Left hindlimb (tissue), 1 donor: ENCODE data around the gene PTGER2.
A peak's percentile ranks its signal among the peaks of the same experiment; 100 is the strongest.

Experiments used
- DNase-seq: peaks from one replicate; pipeline ENCODE4 v3.0.0-alpha.2; 2018

The PTGER2 gene

DNA sequence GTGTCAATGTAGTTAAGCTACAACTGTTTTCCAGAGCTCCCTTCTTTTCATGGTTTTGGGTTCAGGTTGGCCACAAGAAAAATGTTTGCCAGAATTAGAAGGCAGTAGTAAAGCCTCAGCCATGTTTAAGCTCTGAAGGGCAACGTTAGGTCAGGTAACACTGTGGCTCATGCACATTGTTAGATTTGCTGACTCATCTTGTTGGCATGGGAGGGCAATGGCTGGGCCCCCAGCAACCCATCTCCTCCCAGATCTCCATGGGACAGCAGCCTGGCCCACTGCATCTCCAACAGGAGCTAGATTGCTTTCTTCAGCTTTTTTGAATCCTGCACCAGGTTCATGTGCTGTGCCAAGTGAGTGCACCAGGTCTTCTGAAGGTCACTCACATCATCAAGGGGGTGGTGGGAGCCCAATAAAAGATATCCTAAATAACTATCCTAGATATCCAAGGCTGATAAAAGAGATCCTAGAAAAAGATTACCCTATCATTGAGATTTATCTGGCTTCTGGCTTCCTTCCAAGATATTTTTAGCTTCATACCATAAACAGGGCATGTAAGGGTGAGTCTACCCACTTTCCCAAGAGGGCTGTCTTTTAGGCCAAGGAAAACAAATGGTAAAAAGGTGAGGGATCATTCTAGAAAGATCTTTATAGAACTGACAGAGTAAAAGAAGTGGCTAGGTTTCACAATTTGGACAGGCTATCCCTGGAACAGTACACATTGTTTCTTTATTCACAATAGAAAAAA lies 28.9 kb downstream of the PTGER2 start:
- DNase-seq: no peak

DNA sequence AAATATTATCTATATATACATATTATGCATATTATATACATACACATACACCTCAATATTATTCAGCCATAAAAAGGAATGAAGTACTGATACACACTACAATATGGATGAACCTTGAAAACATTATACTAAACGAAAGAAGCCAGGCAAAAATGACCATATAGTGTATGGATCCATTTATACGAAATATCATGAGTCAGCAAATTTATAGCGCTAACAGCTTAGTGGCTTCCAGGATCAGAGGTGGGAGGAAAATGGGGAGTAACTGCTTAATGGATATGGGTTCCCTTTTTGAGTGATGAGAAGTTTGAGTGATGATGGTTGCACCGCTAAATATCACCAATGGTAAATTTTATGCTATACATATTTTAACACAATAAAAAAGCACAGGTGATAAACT lies 32.7 kb downstream of the PTGER2 start:
- DNase-seq: no peak

DNA sequence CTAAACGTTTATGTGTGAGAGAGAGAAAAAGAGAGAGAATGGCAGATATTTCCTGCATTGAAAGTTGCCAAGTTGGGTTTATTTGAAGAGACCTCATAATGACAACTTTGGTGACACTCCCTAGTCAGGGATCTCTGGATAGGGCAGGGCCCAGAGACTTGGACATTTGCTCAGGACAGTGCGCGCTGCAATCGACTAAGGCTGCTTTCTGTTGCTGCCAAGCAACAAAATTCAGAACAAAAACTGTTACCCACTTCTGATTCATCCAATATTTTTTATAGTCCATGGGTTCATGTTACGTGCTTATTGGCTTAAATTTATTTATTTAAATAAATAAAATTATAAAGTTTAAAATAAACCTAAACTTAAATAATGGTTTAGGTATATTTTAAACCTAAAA lies 34.2 kb downstream of the PTGER2 start:
- no peak for DNase-seq

DNA sequence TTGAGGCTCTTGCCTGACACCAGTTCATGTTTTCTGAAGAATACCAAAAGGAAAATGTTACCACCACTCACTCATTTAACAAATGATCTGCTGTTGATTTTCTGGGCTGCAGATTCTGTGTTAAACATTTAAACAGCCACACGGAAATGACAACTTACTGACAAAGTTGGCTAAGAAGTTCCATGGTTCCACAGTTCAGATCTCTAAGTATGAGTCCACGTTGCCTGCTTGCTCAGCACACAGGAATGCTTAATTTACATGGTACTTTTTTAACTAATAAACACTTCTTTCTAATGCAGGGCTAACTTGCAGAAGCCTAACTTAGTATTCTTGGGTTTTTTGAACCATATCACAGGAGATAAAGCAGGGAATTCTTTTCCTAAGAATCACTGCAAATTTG lies 34.7 kb downstream of the PTGER2 start:
- DNase-seq: no peak

DNA sequence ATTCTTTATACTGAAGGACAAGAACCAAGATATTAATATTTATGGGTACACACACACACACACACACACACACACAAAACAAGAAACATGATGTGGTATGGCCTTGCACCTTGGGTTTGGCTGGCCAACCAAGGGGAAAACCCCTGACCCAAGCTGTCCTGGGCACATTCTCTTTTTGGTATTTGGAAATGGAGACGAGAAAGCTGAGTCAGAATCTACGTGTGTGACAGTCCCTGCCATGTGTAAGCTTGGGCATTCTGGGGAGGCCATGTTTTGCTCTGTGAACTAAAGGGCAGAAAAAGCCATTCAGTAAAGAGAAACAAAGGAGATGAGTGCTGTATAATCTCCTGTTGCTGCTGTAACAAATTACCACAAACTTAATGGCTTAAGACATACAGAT lies 35.6 kb downstream of the PTGER2 start:
- DNase-seq: no peak

DNA sequence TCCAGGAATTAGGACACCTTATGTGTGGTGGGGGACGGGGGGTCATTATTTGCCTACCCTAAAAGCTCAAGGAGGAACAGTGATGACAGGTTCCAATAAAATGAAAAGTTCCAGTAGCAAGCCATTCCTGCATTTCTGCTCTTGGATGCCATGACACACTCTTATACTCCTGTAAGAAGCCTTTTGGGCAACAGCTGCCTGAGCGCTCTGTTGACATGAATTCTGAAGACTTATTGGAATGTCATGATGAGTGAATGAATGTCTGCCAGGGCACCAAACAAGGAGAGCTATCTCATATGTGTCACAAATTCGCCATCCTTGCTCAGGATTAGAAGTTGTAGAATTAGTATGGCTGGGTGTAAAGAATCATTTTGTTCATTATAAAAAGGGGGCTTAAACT lies 36.3 kb downstream of the PTGER2 start:
- no peak for DNase-seq

DNA sequence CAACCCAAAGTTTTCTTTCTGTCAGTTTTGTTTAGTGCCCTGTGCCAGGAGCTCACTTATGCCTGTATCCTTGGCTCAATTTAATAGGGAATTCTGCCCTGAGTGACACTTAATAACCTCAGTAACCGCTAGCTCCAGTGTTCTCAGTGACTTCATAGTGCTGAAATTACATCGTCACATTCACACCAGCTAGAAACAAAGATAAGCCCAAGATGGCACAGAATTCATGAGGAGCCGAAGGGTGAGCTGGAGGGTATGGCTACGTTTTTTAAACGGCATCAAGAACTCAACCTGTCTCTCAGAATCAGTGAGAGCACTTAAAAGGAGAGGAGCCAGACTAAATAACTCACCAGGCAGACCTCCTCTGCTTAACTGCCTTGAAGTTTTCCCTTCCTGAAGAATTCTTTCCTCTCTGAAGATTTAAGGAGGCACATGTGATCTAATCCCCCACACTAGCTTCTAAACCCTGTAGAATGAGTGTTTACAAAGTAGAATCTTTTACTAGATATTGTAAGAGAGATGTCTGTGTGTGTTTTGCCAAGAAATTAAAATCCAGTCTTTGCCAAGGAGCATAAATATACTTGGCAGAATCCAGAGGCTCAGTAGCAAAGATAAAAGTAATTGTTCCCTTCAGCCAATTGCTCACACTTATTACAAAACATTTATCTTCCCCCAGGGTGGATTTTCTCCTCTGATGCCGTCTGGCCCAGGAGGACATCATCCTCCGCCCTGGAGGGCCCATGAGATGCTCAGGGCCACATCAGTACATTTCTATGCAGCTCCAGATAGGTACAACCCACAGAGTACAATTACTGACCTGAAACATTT lies 37.3 kb downstream of the PTGER2 start:
- DNase-seq: peak; percentile 49

DNA sequence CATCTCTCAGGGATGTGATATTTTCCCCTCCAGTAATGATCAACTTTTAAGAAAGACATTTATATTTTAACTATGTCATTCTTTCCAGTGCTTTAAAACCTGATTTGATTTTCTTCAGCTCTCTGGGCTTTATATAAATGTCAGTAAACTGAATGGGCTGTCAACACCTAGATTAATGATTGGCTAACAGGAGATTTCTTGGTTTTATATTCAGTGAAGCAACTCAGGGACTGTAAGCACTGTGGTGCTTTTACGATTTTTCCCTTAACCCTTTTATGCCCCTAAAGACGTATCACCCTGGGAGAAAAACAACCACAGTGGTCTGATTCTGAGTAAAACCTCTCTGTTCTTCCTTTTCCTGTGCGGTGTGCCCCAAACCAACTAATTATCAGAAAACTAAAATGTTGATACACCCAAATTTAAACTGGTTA lies 38.0 kb downstream of the PTGER2 start:
- DNase-seq: no peak

DNA sequence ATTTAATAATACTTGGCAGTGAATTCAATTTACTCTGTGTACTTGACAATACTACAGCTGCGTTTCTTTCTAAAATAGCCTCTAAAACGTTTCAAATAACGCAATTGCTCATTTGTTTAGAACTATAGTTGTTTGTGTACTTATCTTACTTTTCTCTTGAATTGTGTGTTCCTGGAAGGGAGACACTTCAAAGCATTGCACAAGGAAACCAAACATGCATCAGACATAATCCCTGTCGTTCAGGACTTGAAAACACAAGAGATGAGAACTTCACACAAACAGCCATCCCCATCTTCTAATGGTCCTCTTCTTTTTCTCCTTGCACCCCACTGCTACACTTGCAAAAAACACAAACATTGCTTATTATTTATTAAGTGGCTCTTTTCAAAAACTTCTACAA lies 38.5 kb downstream of the PTGER2 start:
- no peak for DNase-seq

DNA sequence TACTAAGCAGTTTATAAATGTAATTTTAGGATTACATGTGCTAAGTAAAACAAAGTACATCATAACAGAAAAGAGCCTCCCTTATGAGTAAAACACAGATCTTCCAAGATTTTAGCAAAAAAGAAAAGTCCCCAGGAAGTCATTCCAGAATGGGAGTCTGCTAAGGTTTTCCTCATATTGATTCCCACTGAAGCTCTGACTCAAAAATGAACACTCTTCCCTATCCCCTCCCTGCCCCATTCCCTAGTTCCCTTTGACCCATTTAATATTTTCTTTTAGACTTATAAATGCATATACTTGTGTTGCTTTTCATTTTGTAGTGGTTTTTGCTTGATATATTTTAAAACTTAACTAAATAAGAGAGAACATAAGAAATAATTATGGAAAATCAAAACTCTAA lies 40.1 kb downstream of the PTGER2 start:
- no peak for DNase-seq

DNA sequence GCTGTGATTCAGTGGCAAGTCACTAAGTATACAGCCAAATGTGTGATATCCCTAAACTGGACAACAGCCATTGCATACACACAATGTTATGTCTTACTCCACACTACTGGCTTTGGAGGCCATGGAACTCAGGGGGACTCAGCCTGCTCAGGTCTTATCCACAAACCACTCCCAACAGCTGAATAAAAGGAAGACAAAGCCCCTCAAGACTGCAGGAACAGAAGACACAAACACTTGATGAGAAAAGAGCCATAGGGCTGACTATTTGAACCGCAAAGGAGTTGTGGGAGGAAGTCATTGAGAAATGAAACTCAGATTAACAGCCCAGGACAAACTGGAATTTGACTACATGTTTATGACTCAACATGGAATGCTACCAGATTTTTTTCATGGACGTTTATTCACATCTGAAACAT lies 40.9 kb downstream of the PTGER2 start:
- no peak for DNase-seq

DNA sequence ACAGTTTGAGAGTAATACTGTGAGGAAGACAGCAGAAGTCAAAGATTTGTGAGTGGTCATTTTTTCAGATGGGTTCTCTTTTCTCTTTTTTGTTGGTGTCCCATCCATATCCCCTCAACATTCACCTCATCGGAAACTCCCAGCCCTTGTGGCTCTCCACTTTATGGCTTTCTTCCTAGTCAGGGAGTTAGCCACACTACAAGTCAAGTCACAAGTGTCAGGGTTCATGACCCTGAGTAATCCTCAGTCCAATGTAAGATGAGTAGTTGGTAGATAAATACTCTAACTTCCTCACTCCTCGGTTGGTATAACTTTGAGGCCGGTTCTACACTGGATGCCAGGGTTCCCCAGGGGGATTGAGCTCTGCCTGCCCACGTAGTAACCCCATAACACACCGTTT lies 41.4 kb downstream of the PTGER2 start:
- no peak for DNase-seq

DNA sequence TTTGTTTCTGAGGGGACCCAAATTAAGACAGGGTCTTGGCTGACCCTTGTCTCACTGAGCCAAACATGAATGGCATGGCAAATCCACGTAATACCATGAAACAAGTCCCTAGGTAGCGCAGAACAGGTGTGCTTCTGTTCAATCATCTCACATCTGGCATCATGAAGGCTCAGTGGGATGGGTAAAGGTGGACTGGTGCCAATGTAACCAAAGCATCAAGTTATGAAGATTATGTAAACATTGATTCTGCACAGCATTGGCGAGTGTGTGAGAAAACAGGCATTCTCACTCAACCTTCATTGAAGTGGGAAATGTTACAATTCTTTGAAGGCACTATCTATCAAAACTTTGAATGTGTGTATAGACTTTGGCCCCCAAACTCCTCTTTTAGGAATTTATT lies 41.9 kb downstream of the PTGER2 start:
- DNase-seq: no peak

DNA sequence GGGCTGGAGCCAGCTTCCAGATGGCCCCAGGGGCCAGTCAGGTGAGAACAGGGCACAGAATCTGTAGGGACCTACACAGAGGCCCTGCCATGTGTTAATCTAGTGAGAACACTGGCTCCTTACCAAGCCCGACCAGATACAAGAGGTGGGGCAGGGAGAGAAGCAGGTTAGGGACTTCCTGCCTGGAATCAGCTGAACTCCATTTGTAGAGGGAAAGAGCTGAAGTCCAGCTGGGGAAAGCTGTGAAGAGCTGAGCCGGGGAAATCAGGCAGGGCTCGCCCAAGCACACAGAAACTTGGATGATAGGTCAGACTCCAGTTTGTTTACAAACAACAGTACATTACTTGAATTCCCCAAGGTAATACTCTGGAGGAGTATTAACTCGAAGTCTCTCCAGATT lies 46.7 kb downstream of the PTGER2 start:
- DNase-seq: no peak

DNA sequence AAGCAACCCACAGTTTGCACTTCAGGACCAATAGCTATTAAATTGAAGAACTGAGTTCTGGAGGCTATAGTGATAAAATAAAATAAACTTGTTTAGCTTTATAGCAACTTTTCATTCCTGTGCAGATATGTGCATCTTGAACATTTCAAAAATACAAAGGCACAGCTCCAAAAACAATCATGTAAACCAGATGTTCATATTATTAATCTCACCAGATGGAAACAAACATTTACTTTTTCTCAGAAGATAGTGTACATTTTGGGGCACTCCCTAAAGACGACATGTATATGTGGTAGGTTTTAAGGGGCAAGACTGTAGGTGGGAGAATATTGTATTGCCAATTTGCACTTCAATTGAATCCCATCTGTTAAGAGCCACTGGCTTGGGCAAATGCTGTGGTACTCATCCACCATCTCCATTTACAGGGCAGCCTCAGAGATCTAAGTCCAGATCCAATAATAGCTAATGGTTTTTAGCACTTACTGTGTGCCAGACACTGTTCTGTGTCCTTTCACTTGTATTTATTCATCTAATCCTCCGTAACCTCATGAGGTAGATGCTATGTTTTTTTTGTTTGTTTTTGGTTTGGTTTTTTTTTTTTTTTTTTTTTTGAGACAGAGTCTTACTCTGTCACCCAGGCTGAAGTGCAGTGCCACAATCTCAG lies 49.1 kb downstream of the PTGER2 start:
- DNase-seq: no peak

DNA sequence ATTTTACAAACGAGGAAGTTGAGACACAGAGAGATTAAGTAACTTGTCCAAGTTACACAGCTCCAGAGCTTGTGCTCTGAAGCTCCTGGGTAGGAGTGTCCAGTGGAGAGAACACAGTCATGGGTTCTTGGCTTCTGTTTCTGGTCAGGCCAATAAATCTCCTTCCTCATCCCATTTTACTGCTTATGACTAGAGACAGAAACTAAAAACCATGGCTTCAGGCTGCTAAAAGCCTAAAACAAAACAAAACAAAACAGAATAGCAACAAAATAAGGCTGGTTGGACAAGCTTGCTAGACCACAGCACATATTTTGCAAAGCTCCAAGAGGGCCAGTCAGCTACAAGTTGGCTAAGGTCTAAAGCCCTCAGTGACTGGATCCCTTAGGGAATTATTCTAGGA lies 49.8 kb downstream of the PTGER2 start:
- DNase-seq: no peak

DNA sequence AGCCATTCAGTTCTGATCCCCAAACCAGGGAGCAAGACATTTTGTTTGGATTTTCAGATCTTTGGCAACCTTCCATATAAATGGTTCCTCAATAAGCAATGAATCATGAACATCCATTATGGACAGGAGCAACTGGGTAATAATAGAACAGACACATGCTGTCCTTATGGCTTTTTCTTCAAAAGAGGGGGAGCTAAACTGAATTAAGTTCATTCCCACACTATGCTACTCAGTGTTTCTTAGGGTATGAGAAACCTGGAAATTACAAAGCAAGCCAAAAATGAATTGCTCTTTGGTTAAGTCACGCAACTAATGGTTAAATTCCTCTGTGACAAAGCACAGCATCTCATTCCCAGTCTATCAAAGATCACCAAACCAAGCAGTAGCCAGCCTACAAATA lies 51.0 kb downstream of the PTGER2 start:
- no peak for DNase-seq

DNA sequence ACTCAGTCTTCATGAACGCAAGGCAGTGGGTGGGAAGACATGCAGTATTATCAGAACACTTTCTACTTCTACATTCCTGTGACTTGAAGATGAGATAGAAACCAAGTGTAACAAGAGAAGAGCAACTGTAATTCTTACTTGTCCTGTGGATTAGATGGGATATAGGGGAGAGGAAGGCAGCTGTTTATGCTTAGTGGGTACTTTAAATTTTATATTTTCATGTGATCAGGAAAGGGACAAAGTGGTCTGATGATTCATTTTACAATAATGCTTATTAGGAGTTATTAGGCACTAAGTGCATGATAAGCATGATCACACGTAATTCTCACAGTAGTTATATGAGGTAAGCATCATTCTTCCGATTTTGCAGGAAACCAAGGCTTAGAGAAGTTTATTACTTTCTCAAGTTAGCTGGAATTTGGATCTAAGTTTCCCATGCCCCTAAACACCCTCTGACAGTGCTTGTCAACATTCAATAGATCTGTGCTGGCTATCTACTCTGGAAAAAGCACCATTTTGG lies 52.7 kb downstream of the PTGER2 start:
- no peak for DNase-seq

DNA sequence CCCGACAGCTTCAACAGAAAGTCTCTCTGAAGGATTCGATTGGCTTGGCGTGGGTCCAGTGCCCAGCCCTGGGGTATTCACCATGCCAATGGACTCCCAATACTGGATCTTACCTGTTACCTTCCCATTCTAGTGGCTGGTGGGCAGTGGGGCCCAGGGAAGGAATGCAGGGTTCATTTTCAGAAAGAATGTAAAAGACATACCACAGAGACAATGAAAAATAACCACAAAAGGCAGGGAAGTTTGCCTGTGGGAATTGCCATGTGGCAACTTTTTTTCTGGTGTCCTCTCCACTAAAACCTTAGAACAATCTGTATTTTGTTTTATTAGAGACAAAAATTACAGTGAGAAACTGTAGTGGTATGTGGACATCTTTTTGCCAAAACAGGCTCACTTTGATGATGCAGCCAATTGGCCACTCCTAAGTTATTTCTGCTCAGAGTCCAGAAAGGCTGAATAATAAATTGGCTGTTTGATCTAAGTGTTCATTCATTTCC lies 55.2 kb downstream of the PTGER2 start:
- no peak for DNase-seq

DNA sequence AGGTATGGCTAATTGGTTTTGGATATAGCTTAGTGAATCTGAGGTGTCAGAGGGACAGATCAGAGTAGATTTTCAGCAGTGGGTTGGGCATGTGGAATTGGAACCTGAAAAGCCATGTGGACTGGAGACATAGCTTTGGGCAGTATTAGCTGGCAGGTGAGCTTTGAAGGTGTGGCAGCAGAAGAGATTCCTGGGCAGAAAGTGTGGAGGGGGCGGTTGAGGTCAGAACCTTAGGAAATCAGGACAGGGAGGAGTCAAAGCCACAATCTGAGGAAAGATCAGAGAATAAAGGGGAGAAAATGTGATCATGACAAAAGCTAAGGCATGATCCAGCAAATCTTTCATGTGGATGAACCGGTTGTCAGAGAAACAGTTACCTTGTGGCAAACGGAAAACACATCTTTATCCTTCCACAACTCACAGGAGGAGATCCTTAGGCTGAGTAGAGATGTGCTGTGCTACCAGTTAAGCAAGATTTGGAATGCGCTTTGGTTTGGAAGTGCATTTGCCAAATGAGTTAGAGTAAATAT lies 56.4 kb downstream of the PTGER2 start:
- DNase-seq: no peak

DNA sequence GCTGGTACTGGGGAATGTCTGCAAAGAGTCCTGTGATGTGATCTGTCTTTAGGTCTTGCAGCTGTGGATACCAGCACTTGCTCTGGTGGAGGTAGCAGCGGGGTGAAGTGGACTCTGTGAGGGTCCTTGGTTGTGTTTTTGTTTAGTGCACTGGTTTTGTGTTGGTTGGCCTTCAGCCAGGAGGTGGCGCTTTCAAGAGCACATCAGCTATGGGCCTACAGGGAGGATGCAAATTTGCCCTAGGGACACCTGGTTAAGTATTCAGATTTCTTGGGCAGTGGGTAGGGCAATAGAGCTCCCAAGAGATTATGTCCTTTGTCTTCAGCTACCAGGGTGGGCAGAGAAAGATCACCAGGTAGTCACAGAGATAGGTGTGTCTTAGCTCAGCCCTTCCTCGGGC lies 63.8 kb downstream of the PTGER2 start:
- no peak for DNase-seq
